Measurements from ENCODE around the gene AGPS.
"Not testable (repeated sequence)": the region's sequence is repeated elsewhere in the genome, so short reads cannot be mapped to it uniquely, and the experiment has no call there.

AGPS gene

DNA sequence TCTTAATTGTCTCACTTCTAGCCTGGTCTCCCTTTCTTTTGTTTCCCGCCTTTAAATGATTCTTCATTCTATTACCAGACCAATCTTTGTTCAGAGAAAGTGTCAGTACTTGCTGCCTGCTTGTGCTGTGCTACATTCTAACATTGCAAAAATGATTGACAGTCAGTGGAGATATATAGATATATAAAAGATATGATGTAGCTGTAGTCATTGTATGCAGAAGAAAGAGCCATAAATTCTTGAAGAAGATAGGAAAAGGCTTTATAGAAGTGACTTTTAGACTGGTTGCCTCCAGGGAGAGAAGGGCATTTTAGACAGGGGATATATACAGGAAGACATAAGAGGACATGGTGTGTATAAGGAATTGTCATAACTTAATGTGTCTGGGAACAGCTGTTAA, 13.6 kb downstream of the AGPS start:
- in situ Hi-C loops (cut with HindIII; ENCODE audit: low pct_unique_long_range_greater_than_20kb, low sequenced_read_pairs): no loop called here
- DNase-seq (ENCODE audit: low read depth in 1 of 2, low spot score in 1 of 2): no peak

DNA sequence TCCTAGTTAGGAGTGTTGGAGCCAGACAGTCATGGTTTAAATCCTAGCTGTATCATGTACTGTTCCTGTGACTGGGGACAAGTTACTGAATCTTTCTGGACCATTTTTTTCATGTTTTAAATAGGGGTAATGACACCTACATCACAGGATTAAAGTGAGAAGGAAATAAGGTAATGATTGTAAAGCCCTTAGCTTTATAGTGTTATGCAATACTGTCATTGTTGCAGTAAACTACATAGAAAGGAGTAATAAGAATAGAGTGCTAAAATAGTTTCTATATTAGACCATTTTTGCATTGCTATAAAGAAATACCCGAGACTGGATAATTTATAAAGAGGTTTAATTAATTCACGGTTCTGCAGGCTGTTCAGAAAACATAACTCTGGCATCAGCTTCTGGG, 14.5 kb downstream of the AGPS start:
- in situ Hi-C loops (cut with HindIII; ENCODE audit: low pct_unique_long_range_greater_than_20kb, low sequenced_read_pairs): no loop called here
- DNase-seq (ENCODE audit: low read depth in 1 of 2, low spot score in 1 of 2): no peak
- no peak for TF ChIP-seq JUND (IDR thresholded peaks at IDR 0.05; ENCODE audit: low read depth)

More for the DNA sequence above, 13.6 kb downstream of the AGPS start:
- TF ChIP-seq JUND (IDR thresholded peaks at IDR 0.05; ENCODE audit: low read depth): no peak

DNA sequence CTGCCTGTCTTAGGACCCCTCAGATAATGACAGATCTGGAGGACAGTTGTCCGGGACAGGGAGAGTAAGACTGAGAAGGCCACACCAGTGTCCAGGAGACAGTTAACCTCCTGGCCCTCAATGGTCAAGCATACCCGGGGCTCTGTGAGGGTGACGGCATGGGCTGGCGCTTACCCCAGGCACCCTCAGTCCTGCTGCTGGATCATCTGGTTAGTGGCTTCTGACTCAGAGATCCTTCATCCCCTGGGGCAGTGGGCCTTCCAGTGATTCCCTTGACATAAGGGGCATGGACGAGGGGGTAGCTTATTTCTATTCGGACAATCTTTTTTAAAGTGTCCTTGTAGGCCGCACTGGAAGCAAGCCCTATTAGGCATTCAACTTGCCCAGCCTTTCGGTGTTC, 18.1 kb downstream of the AGPS start:
- DNase-seq (ENCODE audit: low read depth in 1 of 2, low spot score in 1 of 2); in situ Hi-C loops (cut with HindIII; ENCODE audit: low pct_unique_long_range_greater_than_20kb, low sequenced_read_pairs): not testable (repeated sequence)

DNA sequence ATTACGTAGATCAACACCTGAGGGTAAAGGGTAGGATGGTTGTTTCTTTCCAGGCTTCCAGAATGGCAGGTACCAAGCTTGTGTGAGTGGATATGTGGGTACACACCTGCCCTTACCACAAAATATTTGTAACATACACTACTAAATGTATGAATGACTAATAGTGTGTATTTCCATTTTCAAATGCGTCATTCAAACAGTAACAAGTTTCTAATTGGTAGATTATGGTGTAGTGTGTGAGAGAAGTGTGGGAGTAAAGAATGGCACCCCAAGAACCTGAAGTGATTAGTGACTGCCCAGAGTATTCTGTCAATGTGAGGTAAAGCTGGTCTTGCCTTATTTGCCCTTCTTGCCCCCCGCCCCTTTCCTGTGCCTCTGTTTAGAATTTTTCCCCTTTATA, 21.1 kb downstream of the AGPS start:
- in situ Hi-C loops (cut with HindIII; ENCODE audit: low pct_unique_long_range_greater_than_20kb, low sequenced_read_pairs): no loop called here
- DNase-seq (ENCODE audit: low read depth in 1 of 2, low spot score in 1 of 2): no peak
- TF ChIP-seq JUND (IDR thresholded peaks at IDR 0.05; ENCODE audit: low read depth): no peak

DNA sequence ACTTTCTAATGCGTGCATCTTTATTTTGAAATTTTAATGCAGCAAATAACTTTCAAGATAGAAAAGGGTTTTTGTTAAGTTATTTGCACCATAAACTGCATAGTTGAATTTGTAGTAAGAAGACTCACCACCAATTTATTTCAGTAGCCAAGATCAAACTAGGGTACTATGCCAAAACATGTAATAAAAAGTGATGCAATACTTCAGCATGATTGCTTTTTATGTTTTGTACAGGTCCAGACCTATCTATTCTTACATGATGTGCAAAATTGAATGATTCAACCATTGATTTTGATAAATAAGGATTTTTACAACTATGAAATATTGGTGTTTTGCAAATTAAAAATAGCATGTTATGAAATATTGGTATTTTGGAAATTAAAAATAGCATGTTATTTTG, 26.7 kb downstream of the AGPS start:
- TF ChIP-seq JUND (IDR thresholded peaks at IDR 0.05; ENCODE audit: low read depth): no peak
- no peak for DNase-seq (ENCODE audit: low read depth in 1 of 2, low spot score in 1 of 2)
- in situ Hi-C loops (cut with HindIII; ENCODE audit: low pct_unique_long_range_greater_than_20kb, low sequenced_read_pairs): no loop called here

DNA sequence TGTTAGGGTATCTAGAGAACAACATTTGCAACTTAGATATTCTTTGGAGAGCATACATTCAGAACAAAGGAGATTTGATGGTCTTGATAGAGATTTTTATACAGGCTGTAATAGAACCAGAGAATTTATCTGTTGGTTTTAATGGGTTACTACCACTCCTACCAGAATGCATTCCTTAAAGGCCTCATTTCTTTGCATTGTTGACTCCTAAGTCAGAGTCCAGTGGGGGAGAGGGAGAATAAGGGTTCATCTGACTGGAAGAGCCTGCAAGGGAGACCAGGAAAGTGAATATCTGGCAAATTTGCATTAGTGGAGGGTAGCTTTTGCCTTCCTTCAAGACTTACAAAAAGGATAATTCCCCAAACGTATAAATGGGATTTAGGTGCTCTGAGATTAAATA, 29.7 kb downstream of the AGPS start:
- DNase-seq (ENCODE audit: low read depth in 1 of 2, low spot score in 1 of 2): no peak
- in situ Hi-C loops (cut with HindIII; ENCODE audit: low pct_unique_long_range_greater_than_20kb, low sequenced_read_pairs): no loop called here
- no peak for TF ChIP-seq JUND (IDR thresholded peaks at IDR 0.05; ENCODE audit: low read depth)

DNA sequence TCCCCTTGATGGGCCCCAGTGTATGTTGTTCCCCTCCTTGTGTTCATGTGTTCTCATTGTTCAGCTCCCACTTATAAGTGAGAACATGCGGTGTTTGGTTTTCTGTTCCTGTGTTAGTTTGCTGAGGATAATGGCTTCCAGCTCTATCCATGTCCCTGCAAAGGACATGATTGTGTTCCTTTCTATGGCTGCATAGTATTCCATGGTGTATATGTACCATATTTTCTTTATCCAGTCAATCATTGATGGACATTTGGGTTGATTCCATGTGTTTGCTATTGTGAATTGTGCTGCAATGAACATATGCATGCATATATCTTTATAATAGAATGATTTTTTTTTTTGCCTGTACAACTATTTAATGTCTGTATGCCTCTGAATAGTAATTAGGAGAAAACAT, 31.5 kb downstream of the AGPS start:
- in situ Hi-C loops (cut with HindIII; ENCODE audit: low pct_unique_long_range_greater_than_20kb, low sequenced_read_pairs); DNase-seq (ENCODE audit: low read depth in 1 of 2, low spot score in 1 of 2): not testable (repeated sequence)

DNA sequence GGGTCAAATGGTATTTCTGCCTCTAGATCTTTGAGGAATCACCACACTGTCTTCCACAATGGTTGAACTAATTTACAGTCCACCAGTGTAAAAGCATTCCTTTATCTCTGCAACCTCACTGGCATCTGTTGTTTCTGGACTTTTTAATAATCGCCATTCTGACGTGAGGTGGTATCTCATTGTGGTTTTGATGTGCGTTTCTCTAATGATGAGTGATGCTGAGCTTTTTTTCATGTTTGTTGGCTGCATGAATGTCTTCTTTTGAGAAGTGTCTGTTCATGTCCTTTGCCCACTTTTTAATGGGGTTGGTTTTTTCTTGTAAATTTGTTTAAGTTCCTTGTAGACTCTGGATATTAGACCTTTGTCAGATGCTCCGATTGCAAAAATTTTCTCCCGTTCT, 32.0 kb downstream of the AGPS start:
- in situ Hi-C loops (cut with HindIII; ENCODE audit: low pct_unique_long_range_greater_than_20kb, low sequenced_read_pairs); DNase-seq (ENCODE audit: low read depth in 1 of 2, low spot score in 1 of 2): not testable (repeated sequence)

DNA sequence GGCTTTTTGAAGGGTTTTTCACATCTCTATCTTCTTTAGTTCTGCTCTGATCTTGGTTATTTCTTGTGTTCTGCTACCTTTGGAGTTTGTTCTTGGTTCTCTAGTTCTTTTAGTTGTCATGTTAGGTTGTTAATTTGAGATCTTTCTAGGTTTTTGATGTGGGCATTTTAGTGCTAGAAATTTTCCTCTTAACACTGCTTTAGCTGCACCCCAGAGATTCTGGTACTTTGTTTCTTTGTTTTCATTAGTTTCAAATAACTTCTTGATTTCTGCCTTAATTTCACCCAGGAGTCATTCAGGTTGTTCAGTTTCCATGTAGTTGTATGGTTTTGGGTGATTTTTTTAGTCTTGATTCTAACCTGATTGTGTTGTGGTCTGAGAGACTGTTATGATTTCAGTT, 34.7 kb downstream of the AGPS start:
- no peak for TF ChIP-seq JUND (IDR thresholded peaks at IDR 0.05; ENCODE audit: low read depth)
- in situ Hi-C loops (cut with HindIII; ENCODE audit: low pct_unique_long_range_greater_than_20kb, low sequenced_read_pairs): no loop called here
- no peak for DNase-seq (ENCODE audit: low read depth in 1 of 2, low spot score in 1 of 2)

DNA sequence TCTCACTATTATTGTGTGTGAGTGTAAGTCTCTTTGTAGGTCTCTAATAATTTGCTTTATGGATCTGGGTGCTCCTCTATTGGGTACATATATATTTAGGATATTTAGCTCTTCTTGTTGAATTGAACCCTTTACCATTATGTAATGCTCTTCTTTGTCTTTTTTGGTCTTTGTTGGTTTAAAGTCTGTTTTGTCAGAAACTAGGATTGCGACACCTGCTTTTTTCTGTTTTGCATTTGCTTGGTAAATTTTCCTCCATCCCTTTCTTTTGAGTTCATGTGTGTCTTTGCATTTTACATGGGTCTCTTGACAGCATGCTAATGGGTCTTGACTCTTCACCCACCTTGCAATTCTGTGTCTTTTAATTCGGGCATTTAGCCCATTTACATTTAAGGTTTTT, 35.4 kb downstream of the AGPS start:
- in situ Hi-C loops (cut with HindIII; ENCODE audit: low pct_unique_long_range_greater_than_20kb, low sequenced_read_pairs); DNase-seq (ENCODE audit: low read depth in 1 of 2, low spot score in 1 of 2): not testable (repeated sequence)

DNA sequence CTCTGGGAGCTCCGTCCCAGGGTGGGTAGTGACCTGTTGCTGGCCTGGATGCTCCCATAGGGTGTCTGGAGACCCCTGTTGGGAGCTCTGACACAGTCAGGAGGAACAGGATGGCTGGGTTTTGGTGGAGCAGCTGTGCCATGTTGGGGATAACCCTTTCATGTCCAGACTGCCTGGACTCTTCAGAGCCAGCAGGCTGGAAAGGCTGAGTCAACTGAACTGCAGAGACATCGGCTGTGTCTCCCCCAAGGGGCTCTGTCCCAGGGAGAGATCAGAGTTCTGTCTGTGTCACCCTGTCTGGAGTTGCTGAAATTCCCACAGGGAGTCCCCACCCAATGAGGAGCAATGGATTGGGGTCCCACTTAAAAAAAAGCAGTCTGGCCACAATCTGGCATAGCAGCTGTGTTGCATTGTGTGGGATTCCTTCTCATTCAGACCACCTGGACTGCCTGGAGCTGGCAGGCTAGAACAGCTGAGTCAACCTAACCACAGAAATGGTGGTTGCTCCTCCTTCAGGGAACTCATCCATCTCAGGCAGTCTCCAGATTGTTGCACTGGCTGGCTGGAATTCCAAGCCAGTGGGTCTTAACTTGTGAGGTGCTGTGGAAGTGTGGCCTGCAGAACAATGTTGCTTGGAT, 37.2 kb downstream of the AGPS start:
- no peak for DNase-seq (ENCODE audit: low read depth in 1 of 2, low spot score in 1 of 2)
- in situ Hi-C loops (cut with HindIII; ENCODE audit: low pct_unique_long_range_greater_than_20kb, low sequenced_read_pairs): no loop called here
- TF ChIP-seq JUND (IDR thresholded peaks at IDR 0.05; ENCODE audit: low read depth): no peak

DNA sequence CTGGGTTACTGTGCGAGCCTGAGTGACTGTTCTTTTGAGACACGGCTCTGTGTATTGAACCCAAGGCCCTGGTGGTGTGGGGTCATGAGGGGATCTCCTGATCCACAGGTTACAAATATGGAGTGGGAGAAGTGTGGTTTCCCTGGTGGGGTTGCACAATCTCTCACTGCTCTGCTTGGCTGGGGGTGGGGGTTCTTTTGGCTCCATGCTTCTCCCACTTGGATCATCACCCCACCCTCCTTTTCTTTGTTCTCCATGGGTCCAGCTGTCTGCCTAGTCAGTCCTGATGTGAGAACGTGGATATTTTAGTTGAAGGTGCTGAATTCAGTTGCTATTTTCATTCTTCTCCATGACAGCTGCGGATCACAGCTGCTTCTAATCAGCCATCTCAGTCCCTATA, 37.8 kb downstream of the AGPS start:
- TF ChIP-seq JUND (IDR thresholded peaks at IDR 0.05; ENCODE audit: low read depth): no peak
- in situ Hi-C loops (cut with HindIII; ENCODE audit: low pct_unique_long_range_greater_than_20kb, low sequenced_read_pairs): no loop called here
- DNase-seq (ENCODE audit: low read depth in 1 of 2, low spot score in 1 of 2): no peak

DNA sequence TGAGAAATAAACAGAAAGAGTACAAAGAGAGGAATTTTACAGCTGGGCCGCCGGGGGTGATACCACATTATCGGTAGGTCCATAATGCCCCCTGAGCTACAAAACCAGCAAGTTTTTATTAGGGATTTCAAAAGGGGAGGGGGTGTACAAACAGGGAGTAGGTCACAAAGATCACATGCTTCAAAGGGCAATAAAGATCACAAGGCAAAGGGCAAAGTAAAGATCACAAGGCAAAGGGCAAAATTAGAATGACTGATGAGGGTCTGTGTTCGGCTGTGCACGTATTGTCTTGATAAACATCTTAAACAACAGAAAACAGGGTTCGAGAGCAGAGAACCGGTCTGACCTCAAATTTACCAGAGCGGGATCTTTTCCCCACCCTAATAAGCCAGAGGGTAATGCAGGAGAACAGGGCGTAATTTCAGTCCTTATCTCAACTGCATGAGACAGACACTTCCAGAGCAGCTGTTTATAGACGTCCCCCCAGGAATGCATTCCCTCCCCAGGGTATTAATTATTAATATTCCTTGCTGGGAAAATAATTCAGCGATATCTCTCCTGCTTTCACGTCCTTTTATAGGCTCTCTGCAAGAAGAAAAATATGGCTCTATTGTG, 38.6 kb downstream of the AGPS start:
- DNase-seq (ENCODE audit: low read depth in 1 of 2, low spot score in 1 of 2); in situ Hi-C loops (cut with HindIII; ENCODE audit: low pct_unique_long_range_greater_than_20kb, low sequenced_read_pairs): not testable (repeated sequence)

DNA sequence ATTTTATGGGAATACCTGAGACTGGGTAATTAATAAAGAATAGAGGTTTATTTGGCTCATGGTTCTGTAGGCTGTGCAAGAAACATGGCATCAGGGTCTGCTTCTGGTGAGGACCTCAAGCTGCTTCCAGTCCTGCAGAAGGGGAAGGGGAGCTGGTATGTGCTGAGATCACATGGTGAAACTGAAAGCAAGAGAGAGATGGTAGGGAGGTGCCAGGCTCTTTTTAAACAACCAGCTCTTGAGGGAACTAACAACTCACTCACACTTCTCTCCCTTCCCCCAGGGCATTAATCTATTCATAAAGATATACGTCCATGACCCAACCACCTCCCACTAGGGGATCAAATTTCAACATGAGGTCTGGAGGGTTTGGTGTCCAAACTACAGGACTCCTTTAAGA, 40.1 kb downstream of the AGPS start:
- no peak for TF ChIP-seq JUND (IDR thresholded peaks at IDR 0.05; ENCODE audit: low read depth)
- in situ Hi-C loops (cut with HindIII; ENCODE audit: low pct_unique_long_range_greater_than_20kb, low sequenced_read_pairs): no loop called here
- no peak for DNase-seq (ENCODE audit: low read depth in 1 of 2, low spot score in 1 of 2)

Data from T47D (cell line).